K562 (cell line): ENCODE data around the gene CELSR2. TPM values are rescaled to one million over a fixed set of nuclear protein-coding genes. Genes with fewer than 3 reads are reported as not detected.

Experiments
- C11orf30 ChIP-seq: fragments of 450-650 bp; IDR thresholded peaks from 2 replicates; pipeline ENCODE4 v1.6.1; 2016; ENCODE audit warnings: low read depth, mild to moderate bottlenecking
- EHMT2 ChIP-seq: fragments of 450-650 bp; IDR thresholded peaks from 2 replicates; pipeline ENCODE4 v1.6.1; 2018; ENCODE audit warnings: antibody characterized with exemption
- JUNB ChIP-seq: fragments of 450-650 bp; formaldehyde crosslinking; conservative IDR thresholded peaks from 2 replicates; pipeline ENCODE4 v1.4.0; 2020; ENCODE audit warnings: mild to moderate bottlenecking
- MCM3 ChIP-seq: fragments of 450-650 bp; IDR thresholded peaks from 2 replicates; pipeline ENCODE4 v1.6.1; 2016
- NCOA6 ChIP-seq: fragments of 450-650 bp; IDR thresholded peaks from 2 replicates; pipeline ENCODE4 v1.6.1; 2017; ENCODE audit warnings: mild to moderate bottlenecking
- NFIX ChIP-seq: fragments of 250-450 bp; sonication (Bioruptor Pico); IDR thresholded peaks from 2 replicates; pipeline ENCODE4 v1.4.0; 2020; ENCODE audit warnings: low read depth, mild to moderate bottlenecking, moderate library complexity
- RBM22 ChIP-seq: fragments of 200-400 bp; formaldehyde crosslinking; IDR thresholded peaks from 2 replicates; pipeline ENCODE4 v1.6.1; 2018; ENCODE audit warnings: low read length, low read depth; ENCODE audit not compliant: poor library complexity, severe bottlenecking
- TAL1 ChIP-seq: fragments of 450-650 bp; IDR thresholded peaks from 2 replicates; pipeline ENCODE4 v1.6.1; 2016; ENCODE audit warnings: mild to moderate bottlenecking
- WHSC1 ChIP-seq: IDR thresholded peaks from one replicate; pipeline ENCODE4 v1.6.1; 2012; ENCODE audit warnings: low read length, control low read depth, inconsistent platforms
- ZFPM2 ChIP-seq: fragments of 250-450 bp; sonication (Bioruptor Pico); IDR thresholded peaks from 2 replicates; pipeline ENCODE4 v1.5.1; 2022; ENCODE audit warnings: mild to moderate bottlenecking
- ZNF197 ChIP-seq: fragments of 200-800 bp; sonication (Bioruptor generic); IDR thresholded peaks from 2 replicates; pipeline ENCODE4 v1.6.1; 2016; ENCODE audit warnings: low read depth, missing genetic modification characterization, missing compliant biosample characterization
- ZNF224 ChIP-seq: sonication (generic); formaldehyde crosslinking; IDR thresholded peaks from 2 replicates; pipeline ENCODE4 v1.8.0; 2022; ENCODE audit warnings: mild to moderate bottlenecking, missing genetic modification reagents
- ZNF253 ChIP-seq: fragments of 250-450 bp; sonication (Bioruptor Pico); conservative IDR thresholded peaks from 2 replicates; pipeline ENCODE4 v1.6.1; 2021; ENCODE audit warnings: mild to moderate bottlenecking
- ZNF77 ChIP-seq: fragments of 250-450 bp; sonication (Bioruptor Pico); IDR thresholded peaks from 2 replicates; pipeline ENCODE4 v1.5.0; 2020
- ZNF778 ChIP-seq: fragments of 450-650 bp; formaldehyde crosslinking; IDR thresholded peaks from 2 replicates; pipeline ENCODE4 v1.4.0; 2020; ENCODE audit warnings: mild to moderate bottlenecking, moderate library complexity
- ZSCAN29 ChIP-seq: fragments of 450-650 bp; IDR thresholded peaks from 2 replicates; pipeline ENCODE4 v1.6.1; 2017
- polyA plus RNA-seq, 8 experiments: library from polyadenylated mRNA; depleted of rRNA in 4 of 8; stranded (reverse) in 5 of 8; unstranded in 3 of 8; fragments of >200 nt; fragmentation: Nextera tagmentation in 2 of 8; fragmentation: Illumina TruSeq in 1 of 8; extraction: Ambion mirVana in 2 of 8; extraction: Trizol in 1 of 8; gene quantifications; 2 replicates each; pipeline versions ENCODE4 v1.2.1 to v1.2.3, GENCODE V29; 2011 to 2014; ENCODE audit warnings: inconsistent platforms in 1 of 8, missing spikeins in 1 of 8
- total RNA-seq, 7 experiments: library from RNA; depleted of rRNA in 6 of 7; stranded (reverse); fragments of >200 nt in 6 of 7; fragmentation: Illumina TruSeq in 2 of 7; extraction: Trizol in 2 of 7; gene quantifications; 2 replicates each; pipeline versions ENCODE4 v1.2.1 to v1.2.3, GENCODE V29; 2011 to 2021; ENCODE audit warnings: low replicate concordance in 1 of 7
- TF ChIP-seq, protein P1 (sequence below): sonication (generic); formaldehyde crosslinking; IDR thresholded peaks from 2 replicates; pipeline ENCODE4 v1.8.0; 2022; ENCODE audit warnings: mild to moderate bottlenecking, missing genetic modification reagents, borderline replicate concordance
- TF ChIP-seq, protein P2 (sequence below): fragments of 450-650 bp; IDR thresholded peaks from 2 replicates; pipeline ENCODE4 v1.6.1; 2016; ENCODE audit warnings: borderline replicate concordance
- TF ChIP-seq, protein P3 (sequence below): fragments of 250-450 bp; sonication (Bioruptor Pico); IDR thresholded peaks from 2 replicates; pipeline ENCODE4 v1.4.0; 2020; ENCODE audit warnings: borderline replicate concordance
- TF ChIP-seq, protein P4 (sequence below): fragments of 200-400 bp; formaldehyde crosslinking; IDR thresholded peaks from 2 replicates; pipeline ENCODE4 v1.6.1; 2017; ENCODE audit warnings: mild to moderate bottlenecking, low read depth, low read length, moderate library complexity

CELSR2 gene
- total and polyA plus RNA-seq, 9 of the 15 experiments (the other 6 are each of a cell fraction or from before 2014, with no cell fraction given): 0.31 to 21.9 (median 4.2) TPM

DNA sequence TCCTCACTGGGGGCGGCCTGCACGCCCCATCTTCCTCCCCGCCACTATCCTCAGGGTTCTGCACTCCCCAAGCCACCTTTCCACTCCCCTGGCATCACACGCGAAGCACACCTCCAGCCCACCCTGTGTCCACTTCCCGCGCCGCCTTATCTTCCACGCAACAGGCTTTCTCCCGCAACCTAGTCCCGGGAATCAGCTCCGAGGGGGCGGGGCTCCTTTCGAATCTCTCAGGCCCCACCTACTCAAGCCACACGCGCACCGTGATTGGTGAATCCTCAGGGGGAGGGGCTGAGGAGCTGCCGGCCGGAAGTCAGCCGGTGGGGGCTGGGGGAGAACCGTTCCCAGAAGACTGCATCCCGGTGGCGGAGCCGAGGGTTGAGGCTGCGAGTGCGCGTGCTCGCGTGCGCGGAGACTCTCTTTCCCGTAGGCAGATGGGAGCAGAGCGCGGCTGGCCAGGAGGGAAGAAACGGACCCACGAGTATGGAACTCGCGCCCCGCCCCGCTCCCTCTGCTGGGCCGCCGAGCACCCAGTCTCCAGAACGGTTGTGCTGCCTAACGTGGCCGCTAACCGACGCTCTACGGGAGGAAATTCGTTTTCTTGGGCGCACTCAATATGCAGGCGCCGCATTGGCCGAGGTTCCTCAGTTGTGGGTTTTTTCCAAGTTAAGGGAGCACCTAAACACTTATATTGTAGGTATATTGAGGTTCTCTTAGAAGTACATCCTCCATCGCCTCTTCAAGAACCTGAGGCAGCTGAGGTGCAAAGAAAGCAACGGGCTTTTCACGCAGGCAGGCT is 33.8 kb downstream of the CELSR2 start, which contains the start of gene PSRC1 (continued):
- TF ChIP-seq, protein P1, sequence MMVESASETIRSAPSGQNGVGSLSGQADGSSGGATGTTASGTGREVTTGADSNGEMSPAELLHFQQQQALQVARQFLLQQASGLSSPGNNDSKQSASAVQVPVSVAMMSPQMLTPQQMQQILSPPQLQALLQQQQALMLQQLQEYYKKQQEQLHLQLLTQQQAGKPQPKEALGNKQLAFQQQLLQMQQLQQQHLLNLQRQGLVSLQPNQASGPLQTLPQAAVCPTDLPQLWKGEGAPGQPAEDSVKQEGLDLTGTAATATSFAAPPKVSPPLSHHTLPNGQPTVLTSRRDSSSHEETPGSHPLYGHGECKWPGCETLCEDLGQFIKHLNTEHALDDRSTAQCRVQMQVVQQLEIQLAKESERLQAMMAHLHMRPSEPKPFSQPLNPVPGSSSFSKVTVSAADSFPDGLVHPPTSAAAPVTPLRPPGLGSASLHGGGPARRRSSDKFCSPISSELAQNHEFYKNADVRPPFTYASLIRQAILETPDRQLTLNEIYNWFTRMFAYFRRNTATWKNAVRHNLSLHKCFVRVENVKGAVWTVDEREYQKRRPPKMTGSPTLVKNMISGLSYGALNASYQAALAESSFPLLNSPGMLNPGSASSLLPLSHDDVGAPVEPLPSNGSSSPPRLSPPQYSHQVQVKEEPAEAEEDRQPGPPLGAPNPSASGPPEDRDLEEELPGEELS: no peak
- TF ChIP-seq ZSCAN29 (peak; percentile 79; the same call in 1 of the 2 replicates), RBM22 (no peak), WHSC1 (no peak), ZNF778 (CRISPR knock-in tag) (no peak), JUNB (CRISPR knock-in tag) (no peak), ZNF224 (CRISPR knock-in tag) (no peak), TAL1 (peak; percentile 48; the same call in 1 of the 2 replicates), C11orf30 (peak; percentile 35; the same call in 1 of the 2 replicates), ZNF197 (no peak), ZFPM2 (CRISPR knock-in tag) (no peak), NCOA6 (no peak), NFIX (CRISPR knock-in tag) (no peak), MCM3 (no peak), ZNF77 (CRISPR knock-in tag) (no peak), EHMT2 (no peak), ZNF253 (CRISPR knock-in tag) (no peak)
- TF ChIP-seq, protein P2, sequence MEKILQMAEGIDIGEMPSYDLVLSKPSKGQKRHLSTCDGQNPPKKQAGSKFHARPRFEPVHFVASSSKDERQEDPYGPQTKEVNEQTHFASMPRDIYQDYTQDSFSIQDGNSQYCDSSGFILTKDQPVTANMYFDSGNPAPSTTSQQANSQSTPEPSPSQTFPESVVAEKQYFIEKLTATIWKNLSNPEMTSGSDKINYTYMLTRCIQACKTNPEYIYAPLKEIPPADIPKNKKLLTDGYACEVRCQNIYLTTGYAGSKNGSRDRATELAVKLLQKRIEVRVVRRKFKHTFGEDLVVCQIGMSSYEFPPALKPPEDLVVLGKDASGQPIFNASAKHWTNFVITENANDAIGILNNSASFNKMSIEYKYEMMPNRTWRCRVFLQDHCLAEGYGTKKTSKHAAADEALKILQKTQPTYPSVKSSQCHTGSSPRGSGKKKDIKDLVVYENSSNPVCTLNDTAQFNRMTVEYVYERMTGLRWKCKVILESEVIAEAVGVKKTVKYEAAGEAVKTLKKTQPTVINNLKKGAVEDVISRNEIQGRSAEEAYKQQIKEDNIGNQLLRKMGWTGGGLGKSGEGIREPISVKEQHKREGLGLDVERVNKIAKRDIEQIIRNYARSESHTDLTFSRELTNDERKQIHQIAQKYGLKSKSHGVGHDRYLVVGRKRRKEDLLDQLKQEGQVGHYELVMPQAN: peak; percentile 90
- TF ChIP-seq, protein P3, sequence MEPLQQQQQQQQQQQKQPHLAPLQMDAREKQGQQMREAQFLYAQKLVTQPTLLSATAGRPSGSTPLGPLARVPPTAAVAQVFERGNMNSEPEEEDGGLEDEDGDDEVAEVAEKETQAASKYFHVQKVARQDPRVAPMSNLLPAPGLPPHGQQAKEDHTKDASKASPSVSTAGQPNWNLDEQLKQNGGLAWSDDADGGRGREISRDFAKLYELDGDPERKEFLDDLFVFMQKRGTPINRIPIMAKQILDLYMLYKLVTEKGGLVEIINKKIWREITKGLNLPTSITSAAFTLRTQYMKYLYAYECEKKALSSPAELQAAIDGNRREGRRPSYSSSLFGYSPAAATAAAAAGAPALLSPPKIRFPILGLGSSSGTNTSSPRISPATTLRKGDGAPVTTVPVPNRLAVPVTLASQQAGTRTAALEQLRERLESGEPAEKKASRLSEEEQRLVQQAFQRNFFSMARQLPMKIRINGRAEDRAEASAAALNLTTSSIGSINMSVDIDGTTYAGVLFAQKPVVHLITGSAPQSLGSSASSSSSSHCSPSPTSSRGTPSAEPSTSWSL (CRISPR knock-in tag): no peak
- TF ChIP-seq, protein P4, sequence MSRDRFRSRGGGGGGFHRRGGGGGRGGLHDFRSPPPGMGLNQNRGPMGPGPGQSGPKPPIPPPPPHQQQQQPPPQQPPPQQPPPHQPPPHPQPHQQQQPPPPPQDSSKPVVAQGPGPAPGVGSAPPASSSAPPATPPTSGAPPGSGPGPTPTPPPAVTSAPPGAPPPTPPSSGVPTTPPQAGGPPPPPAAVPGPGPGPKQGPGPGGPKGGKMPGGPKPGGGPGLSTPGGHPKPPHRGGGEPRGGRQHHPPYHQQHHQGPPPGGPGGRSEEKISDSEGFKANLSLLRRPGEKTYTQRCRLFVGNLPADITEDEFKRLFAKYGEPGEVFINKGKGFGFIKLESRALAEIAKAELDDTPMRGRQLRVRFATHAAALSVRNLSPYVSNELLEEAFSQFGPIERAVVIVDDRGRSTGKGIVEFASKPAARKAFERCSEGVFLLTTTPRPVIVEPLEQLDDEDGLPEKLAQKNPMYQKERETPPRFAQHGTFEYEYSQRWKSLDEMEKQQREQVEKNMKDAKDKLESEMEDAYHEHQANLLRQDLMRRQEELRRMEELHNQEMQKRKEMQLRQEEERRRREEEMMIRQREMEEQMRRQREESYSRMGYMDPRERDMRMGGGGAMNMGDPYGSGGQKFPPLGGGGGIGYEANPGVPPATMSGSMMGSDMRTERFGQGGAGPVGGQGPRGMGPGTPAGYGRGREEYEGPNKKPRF: no peak
